Trophoblast cell (in vitro differentiated cells and primary cell): ENCODE data around the gene TAP2.

ENCODE experiments used
- DNase-seq, 2 donors: peaks; one replicate each; pipeline ENCODE4 v3.0.0-alpha.2; 2016
- H2AFZ ChIP-seq: 2 replicates; pipeline ENCODE4 v1.6.1; 2013; ENCODE audit warnings: low read length, moderate library complexity, mild to moderate bottlenecking; ENCODE audit not compliant: insufficient read depth, poor library complexity
- H2AK5ac ChIP-seq: 2 replicates; pipeline ENCODE4 v1.6.1; 2013; ENCODE audit warnings: mild to moderate bottlenecking, low read length
- H2BK120ac ChIP-seq: 2 replicates; pipeline ENCODE4 v1.6.1; 2013; ENCODE audit warnings: low read length, mild to moderate bottlenecking, moderate library complexity; ENCODE audit not compliant: insufficient read depth, poor library complexity
- H2BK12ac ChIP-seq: 2 replicates; pipeline ENCODE4 v1.6.1; 2013; ENCODE audit warnings: mild to moderate bottlenecking, low read length, moderate library complexity
- H2BK5ac ChIP-seq: 2 replicates; pipeline ENCODE4 v1.6.1; 2013; ENCODE audit warnings: low read length, low read depth, moderate library complexity, mild to moderate bottlenecking; ENCODE audit not compliant: poor library complexity
- H3K14ac ChIP-seq: 2 replicates; pipeline ENCODE4 v1.6.1; 2013; ENCODE audit warnings: mild to moderate bottlenecking, low read length
- H3K18ac ChIP-seq: 2 replicates; pipeline ENCODE4 v1.6.1; 2013; ENCODE audit warnings: mild to moderate bottlenecking, low read length
- H3K23ac ChIP-seq: 2 replicates; pipeline ENCODE4 v1.6.1; 2013; ENCODE audit warnings: low read length
- H3K27ac ChIP-seq: 2 replicates; pipeline ENCODE4 v1.5.1; 2013; ENCODE audit warnings: low read depth, mild to moderate bottlenecking, inconsistent platforms, low read length, moderate library complexity
- H3K27me3 ChIP-seq: 2 replicates; pipeline ENCODE4 v1.6.1; 2013; ENCODE audit warnings: inconsistent platforms, mild to moderate bottlenecking, low read length, moderate library complexity; ENCODE audit not compliant: insufficient read depth
- H3K36me3 ChIP-seq, 2 experiments: 1 replicate in 1 of 2; 2 replicates in 1 of 2; pipeline ENCODE4 v1.6.1; 2013; ENCODE audit warnings: low read length in 2 of 2, mild to moderate bottlenecking in 2 of 2, moderate library complexity in 1 of 2; ENCODE audit not compliant: insufficient read depth in 2 of 2, control insufficient read depth in 1 of 2
- H3K4ac ChIP-seq: 2 replicates; pipeline ENCODE4 v1.6.1; 2013; ENCODE audit warnings: low read depth, mild to moderate bottlenecking, low read length, moderate library complexity
- H3K4me1 ChIP-seq, 2 experiments: 1 replicate in 1 of 2; 2 replicates in 1 of 2; pipeline ENCODE4 v1.6.1; 2013; ENCODE audit warnings: low read length in 2 of 2, mild to moderate bottlenecking in 2 of 2, moderate library complexity in 1 of 2; ENCODE audit not compliant: insufficient read depth in 2 of 2, control insufficient read depth in 1 of 2
- H3K4me2 ChIP-seq: 2 replicates; pipeline ENCODE4 v1.6.1; 2013; ENCODE audit warnings: inconsistent platforms, mild to moderate bottlenecking, low read length, moderate library complexity
- H3K4me3 ChIP-seq: 2 replicates; pipeline ENCODE4 v1.5.1; 2013; ENCODE audit warnings: mild to moderate bottlenecking, low read depth, low read length, inconsistent platforms
- H3K79me1 ChIP-seq: one replicate; pipeline ENCODE4 v1.6.1; 2013; ENCODE audit warnings: low read length
- H3K79me2 ChIP-seq: 2 replicates; pipeline ENCODE4 v1.6.1; 2013; ENCODE audit warnings: low read length, mild to moderate bottlenecking; ENCODE audit not compliant: control insufficient read depth, insufficient read depth, poor library complexity
- H3K9ac ChIP-seq: 2 replicates; pipeline ENCODE4 v1.6.1; 2013; ENCODE audit warnings: mild to moderate bottlenecking, low read length
- H3K9me3 ChIP-seq: 2 replicates; pipeline ENCODE4 v1.6.1; 2013; ENCODE audit warnings: low read depth, mild to moderate bottlenecking, control low read depth, inconsistent platforms, low read length; ENCODE audit not compliant: insufficient read depth
- H4K12ac ChIP-seq: 2 replicates; pipeline ENCODE4 v1.6.1; 2013; ENCODE audit warnings: low read depth, mild to moderate bottlenecking, low read length, moderate library complexity
- H4K8ac ChIP-seq: 2 replicates; pipeline ENCODE4 v1.6.1; 2013; ENCODE audit warnings: low read depth, mild to moderate bottlenecking, low read length, moderate library complexity
- H4K91ac ChIP-seq: one replicate; pipeline ENCODE4 v1.6.1; 2013; ENCODE audit warnings: low read depth, mild to moderate bottlenecking, low read length, moderate library complexity
- WGBS: extraction: QIAGEN DNeasy Blood & Tissue Kit; methylation state at CpG from one replicate; pipeline ENCODE4 v1.1.7; 2013; ENCODE audit warnings: missing lambda C conversion rate; ENCODE audit not compliant: insufficient read length, insufficient coverage; ENCODE audit errors: extremely low coverage; 5-methylcytosine and 5-hydroxymethylcytosine counted together

TAP2 gene

GRCh38 chr6:32844839-32845383, 6.4 kb upstream of the TAP2 start:
- Histone ChIP-seq H3K4me1 (peaks cover 2 to 8% of the 10 kb centered on the region in 2 experiments), H3K4me3 (no peak overlapping the region), H2AFZ (no peak overlapping the region), H3K9ac (no peak overlapping the region), H3K4ac (no peak overlapping the region), H2BK12ac (no peak overlapping the region), H3K36me3 (no peaks in the 10 kb centered on the region), H3K79me2 (no peaks in the 10 kb centered on the region), H2BK5ac (no peak overlapping the region), H3K14ac (no peak overlapping the region), H4K8ac (peak overlapping the region; percentile 42), H3K18ac (no peak overlapping the region), H3K23ac (no peak overlapping the region), H2BK120ac (no peak overlapping the region), H2AK5ac (no peak overlapping the region), H4K12ac (no peak overlapping the region), H3K79me1 (no peaks in the 10 kb centered on the region), H4K91ac (no peak overlapping the region), H3K27me3 (peaks cover 26% of the 10 kb centered on the region), H3K9me3 (peaks cover 5% of the 10 kb centered on the region), H3K27ac (no peak overlapping the region), H3K4me2 (peak overlapping the region; percentile 62)
- DNase-seq = no peak
- WGBS = no CpG with 5 or more reads among the region's 19 CpGs

DNA sequence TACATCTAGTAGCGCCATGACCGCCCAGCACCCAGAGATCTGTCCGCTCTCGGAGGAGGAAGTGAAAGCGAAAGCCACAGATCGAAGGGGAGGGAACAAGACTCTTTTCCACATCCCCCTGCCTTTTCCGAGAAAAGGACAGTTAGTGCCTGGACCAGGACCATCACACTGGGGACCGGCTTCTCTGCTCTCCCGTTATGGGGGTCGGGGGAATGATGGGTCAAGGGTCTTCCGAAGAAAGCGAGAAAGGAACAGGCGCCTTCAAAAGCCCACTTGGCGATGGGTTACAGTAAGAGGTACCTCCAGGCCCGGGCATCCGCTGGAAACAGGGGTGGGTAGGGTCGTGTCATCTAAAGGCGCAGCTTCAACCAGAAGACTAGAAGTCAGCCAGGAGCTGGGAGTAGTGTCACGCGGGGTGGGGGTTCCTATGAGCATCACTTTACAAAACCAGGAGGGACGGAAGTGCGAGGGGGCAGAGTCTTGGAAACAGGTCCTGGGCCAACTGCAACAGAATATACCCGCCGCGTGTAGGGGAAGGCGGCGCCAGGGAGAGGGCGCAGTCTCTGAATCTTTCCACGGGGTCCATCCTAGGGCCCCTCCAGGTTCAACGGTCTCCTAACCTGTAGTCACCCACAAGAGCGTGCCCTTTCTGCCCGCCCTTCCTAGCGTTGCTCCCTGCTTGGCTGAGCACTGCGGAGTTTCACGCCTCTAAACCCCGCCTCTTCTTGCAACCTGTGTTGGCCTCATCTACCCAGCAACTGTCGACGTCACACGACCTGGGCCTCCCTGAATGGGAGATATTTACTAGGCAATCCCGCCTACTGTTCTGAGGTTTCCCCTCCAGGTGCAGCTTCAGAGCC, 5.7 kb upstream of the TAP2 start, which contains the start of gene PSMB8:
Gene PSMB8 (minus strand): TSS at position 69 of the 860 bp plus-strand sequence. CDS start 51 bp downstream, at position 18.
- no peak within 1 kb of the TSS for H2AFZ ChIP-seq
- H3K23ac ChIP-seq = no peak within 1 kb of the TSS
- H2AK5ac ChIP-seq = no peak within 1 kb of the TSS
- no peak within 1 kb of the TSS for H3K4ac ChIP-seq
- no CpG with 5 or more reads among the region's 40 CpGs for WGBS
- H3K9me3 ChIP-seq = peaks cover 5% of the 10 kb centered on the region
- no peaks in the 10 kb centered on the region for H3K79me2 ChIP-seq
- no peaks in the 10 kb centered on the region for H3K36me3 ChIP-seq
- peak; percentile 96 to 98 for DNase-seq
- peak within 1 kb of the TSS; percentile 29 for H3K4me3 ChIP-seq
- H4K8ac ChIP-seq = peak within 1 kb of the TSS; percentile 42
- no peak within 1 kb of the TSS for H3K9ac ChIP-seq
- H2BK5ac ChIP-seq = no peak within 1 kb of the TSS
- H3K27me3 ChIP-seq = peaks cover 26% of the 10 kb centered on the region
- peaks cover 2 to 8% of the 10 kb centered on the region in 2 experiments for H3K4me1 ChIP-seq
- no peak within 1 kb of the TSS for H4K12ac ChIP-seq
- no peak within 1 kb of the TSS for H2BK120ac ChIP-seq
- H4K91ac ChIP-seq = no peak within 1 kb of the TSS
- H3K79me1 ChIP-seq = no peaks in the 10 kb centered on the region
- H3K4me2 ChIP-seq = peak within 1 kb of the TSS; percentile 62
- no peak within 1 kb of the TSS for H2BK12ac ChIP-seq
- no peak within 1 kb of the TSS for H3K27ac ChIP-seq
- no peak within 1 kb of the TSS for H3K18ac ChIP-seq
- H3K14ac ChIP-seq = no peak within 1 kb of the TSS

DNA sequence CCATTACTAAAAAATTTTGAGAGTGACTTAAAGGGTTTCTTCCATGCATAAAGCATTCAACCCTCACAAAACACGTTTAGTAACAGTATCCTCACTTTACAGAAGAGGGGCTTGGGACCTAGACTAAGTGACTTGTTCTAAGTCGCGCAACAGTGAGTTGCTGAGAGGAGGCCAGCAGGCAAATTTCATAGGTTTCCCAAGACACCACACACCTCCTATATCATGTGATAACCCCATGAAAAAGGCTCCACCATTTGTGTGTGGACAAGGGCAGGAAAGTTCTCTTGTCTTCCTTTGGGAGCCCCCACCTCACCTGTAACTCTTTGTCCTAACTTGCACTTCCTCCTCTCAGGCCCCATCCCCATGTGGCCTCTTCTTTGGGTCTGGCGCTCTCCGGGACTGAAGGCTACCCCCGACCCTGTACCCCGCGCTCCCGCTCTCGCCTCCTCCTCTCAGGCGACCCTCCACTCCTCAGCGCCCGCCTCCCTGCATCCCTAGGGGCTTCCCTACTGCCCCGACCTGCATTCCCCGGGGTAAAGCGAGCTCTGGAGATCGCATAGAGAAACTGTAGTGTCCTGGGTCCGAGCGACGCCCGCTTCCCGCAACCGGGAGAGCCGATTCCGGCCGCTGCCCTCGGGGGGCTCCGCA, 4.9 kb upstream of the TAP2 start:
- Histone ChIP-seq H3K18ac (no peak overlapping the region), H3K36me3 (no peaks in the 10 kb centered on the region), H2AK5ac (no peak overlapping the region), H3K4me3 (no peak overlapping the region), H3K79me2 (no peaks in the 10 kb centered on the region), H2BK120ac (no peak overlapping the region), H3K79me1 (no peaks in the 10 kb centered on the region), H2BK12ac (no peak overlapping the region), H2AFZ (no peak overlapping the region), H3K23ac (no peak overlapping the region), H4K91ac (no peak overlapping the region), H3K4me1 (peaks cover 2 to 8% of the 10 kb centered on the region in 2 experiments), H3K9ac (no peak overlapping the region), H4K8ac (no peak overlapping the region), H3K4ac (no peak overlapping the region), H3K27ac (no peak overlapping the region), H3K9me3 (peaks cover 5% of the 10 kb centered on the region), H3K4me2 (peak overlapping the region; percentile 62), H3K14ac (no peak overlapping the region), H4K12ac (no peak overlapping the region), H3K27me3 (peaks cover 26% of the 10 kb centered on the region), H2BK5ac (no peak overlapping the region)
- peak in 1 of 2 donors; percentile 43 for DNase-seq
- WGBS = no CpG with 5 or more reads among the region's 28 CpGs

DNA sequence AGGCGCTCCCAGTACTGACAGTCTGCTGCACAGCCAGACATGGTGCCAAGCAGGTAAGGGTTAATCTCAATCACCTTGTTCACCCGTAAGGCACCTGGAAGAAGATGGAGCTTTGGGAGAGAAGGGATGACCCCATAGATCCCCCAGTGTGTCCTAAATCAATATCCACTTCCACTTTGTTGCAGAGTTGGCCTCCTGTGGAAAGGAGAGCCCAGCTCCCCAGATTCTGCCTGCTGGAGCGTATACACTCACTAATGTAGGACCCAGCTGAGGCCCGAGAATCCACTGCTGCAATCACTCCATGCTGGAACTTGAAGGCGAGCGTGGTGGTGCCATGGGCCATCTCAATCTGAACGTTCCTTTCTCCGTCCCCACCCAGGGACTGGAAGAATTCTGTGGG, 4.2 kb upstream of the TAP2 start:
- Histone ChIP-seq H3K4me3 (no peak overlapping the region), H3K36me3 (no peaks in the 10 kb centered on the region), H4K91ac (no peak overlapping the region), H3K4me1 (peaks cover 7 to 12% of the 10 kb centered on the region in 2 experiments), H3K14ac (no peak overlapping the region), H2BK12ac (no peak overlapping the region), H3K4ac (no peak overlapping the region), H2AK5ac (no peak overlapping the region), H3K9me3 (peaks cover 5% of the 10 kb centered on the region), H3K79me1 (no peaks in the 10 kb centered on the region), H3K27ac (no peak overlapping the region), H3K79me2 (no peaks in the 10 kb centered on the region), H3K18ac (no peak overlapping the region), H3K23ac (no peak overlapping the region), H3K9ac (no peak overlapping the region), H3K27me3 (peaks cover 26% of the 10 kb centered on the region), H4K12ac (no peak overlapping the region), H4K8ac (no peak overlapping the region), H2BK120ac (no peak overlapping the region), H3K4me2 (no peak overlapping the region), H2BK5ac (no peak overlapping the region), H2AFZ (no peak overlapping the region)
- DNase-seq = peak; percentile 80 to 87
- WGBS = no CpG with 5 or more reads among the region's 8 CpGs
